SK-N-SH (cell line): ENCODE measurements around the gene ABCB1. TPM values are rescaled to one million over a fixed set of nuclear protein-coding genes. Genes with fewer than 3 reads are reported as not detected.

Experiments
- CTCF ChIA-PET: fragments of 300-600, 350-600 bp; formaldehyde crosslinking; extraction: SDS; loops from one replicate; lab custom pipeline; 2021; lab: Yijun Ruan, JAX
- POLR2A ChIA-PET: fragments of 350-600 bp; sonication (Branson Sonifier 250); formaldehyde crosslinking; extraction: SDS; loops from one replicate; lab custom pipeline; 2020; ENCODE audit warnings: antibody characterized with exemption, inconsistent platforms; lab: Yijun Ruan, JAX
- DNase-seq: peaks from one replicate; pipeline ENCODE4 v3.0.0; 2012
- H2AFZ ChIP-seq: fragments of 200-600 bp; sonication (generic); 2 replicates; pipeline ENCODE4 v1.8.1; 2016; ENCODE audit warnings: antibody characterized with exemption, mild to moderate bottlenecking, low read depth
- H3F3A ChIP-seq: fragments of 200-600 bp; sonication (generic); replicated peaks from 2 replicates; pipeline ENCODE3; 2016; ENCODE audit warnings: antibody characterized with exemption, mild to moderate bottlenecking; ENCODE audit not compliant: insufficient read depth
- H3K27ac ChIP-seq, 2 experiments: fragments of 200-500 bp in 1 of 2; fragments of 200-600 bp in 1 of 2; sonication (Bioruptor generic) in 1 of 2; sonication (generic), shearing (Covaris generic) in 1 of 2; 2 replicates each; pipeline versions ENCODE4 v1.5.1 to v1.6.1; 2014 to 2016; ENCODE audit warnings: low read depth in 2 of 2, inconsistent platforms in 1 of 2, low read length in 1 of 2, mild to moderate bottlenecking in 1 of 2, mixed read lengths in 1 of 2
- H3K27me3 ChIP-seq: fragments of 200-600 bp; sonication (generic), shearing (Covaris generic); 2 replicates; pipeline ENCODE4 v1.6.1; 2016; ENCODE audit warnings: mixed run types; ENCODE audit not compliant: insufficient read depth
- H3K36me3 ChIP-seq, 2 experiments: fragments of 200-500 bp in 1 of 2; fragments of 200-600 bp in 1 of 2; sonication (Bioruptor generic) in 1 of 2; sonication (generic) in 1 of 2; replicated peaks in 1 of 2; 2 replicates each; pipeline versions ENCODE3 to v1.5.1; 2014 to 2016; ENCODE audit warnings: low read length in 1 of 2, mild to moderate bottlenecking in 1 of 2; ENCODE audit not compliant: insufficient read depth in 2 of 2, control insufficient read depth in 1 of 2
- H3K4me1 ChIP-seq, 2 experiments: fragments of 200-500 bp in 1 of 2; fragments of 200-600 bp in 1 of 2; sonication (Bioruptor generic) in 1 of 2; sonication (generic), shearing (Covaris generic) in 1 of 2; 2 replicates each; pipeline versions ENCODE4 v1.5.1 to v1.6.1; 2014 to 2016; ENCODE audit warnings: low read depth in 1 of 2, low read length in 1 of 2, mixed run types in 1 of 2; ENCODE audit not compliant: insufficient read depth in 2 of 2, control insufficient read depth in 1 of 2
- H3K4me2 ChIP-seq: fragments of 200-600 bp; sonication (generic), shearing (Covaris generic); 2 replicates; pipeline ENCODE4 v1.6.1; 2017; ENCODE audit warnings: mixed run types
- H3K4me3 ChIP-seq, 2 experiments: fragments of 200-500 bp in 1 of 2; fragments of 200-600 bp in 1 of 2; sonication (Bioruptor generic) in 1 of 2; sonication (generic), shearing (Covaris generic) in 1 of 2; 2 replicates each; pipeline versions ENCODE4 v1.5.1 to v1.8.1; 2014 to 2016; ENCODE audit warnings: low read depth in 2 of 2, inconsistent platforms in 1 of 2, low read length in 1 of 2, mild to moderate bottlenecking in 1 of 2, mixed read lengths in 1 of 2, moderate library complexity in 1 of 2
- H3K79me2 ChIP-seq: fragments of 200-600 bp; sonication (generic); 2 replicates; pipeline ENCODE4 v1.8.1; 2017; ENCODE audit warnings: mild to moderate bottlenecking; ENCODE audit not compliant: insufficient read depth
- H3K9ac ChIP-seq: fragments of 200-600 bp; sonication (generic); 2 replicates; pipeline ENCODE4 v1.6.1; 2017; ENCODE audit warnings: mixed run types
- H3K9me2 ChIP-seq: fragments of 200-600 bp; sonication (generic); 2 replicates; pipeline ENCODE4 v1.6.1; 2017; ENCODE audit warnings: mixed run types
- H3K9me3 ChIP-seq: fragments of 200-600 bp; sonication (generic); 2 replicates; pipeline ENCODE4 v1.6.1; 2017; ENCODE audit warnings: mixed run types, mild to moderate bottlenecking, moderate library complexity
- H4K20me1 ChIP-seq: fragments of 200-600 bp; sonication (generic); 2 replicates; pipeline ENCODE4 v1.6.1; 2017; ENCODE audit warnings: mild to moderate bottlenecking, mixed run types; ENCODE audit not compliant: insufficient read depth
- CHD2 ChIP-seq: fragments of 150-350 bp; IDR thresholded peaks from 2 replicates; pipeline ENCODE4 v1.6.1; 2018; ENCODE audit warnings: low read length; ENCODE audit not compliant: partially characterized antibody
- ELF1 ChIP-seq: IDR thresholded peaks from 2 replicates; pipeline ENCODE4 v1.4.0; 2012
- EZH2phosphoT487 ChIP-seq: fragments of 200-600 bp; sonication (generic); IDR thresholded peaks from 2 replicates; pipeline ENCODE4 v1.6.1; 2017; ENCODE audit warnings: low read depth, mixed run types, mild to moderate bottlenecking, antibody characterized with exemption, moderate library complexity, borderline replicate concordance
- GABPA ChIP-seq: IDR thresholded peaks from 2 replicates; pipeline ENCODE4 v1.4.0; 2012; ENCODE audit warnings: low read depth, mild to moderate bottlenecking
- MXI1 ChIP-seq: IDR thresholded peaks from 2 replicates; pipeline ENCODE4 v1.6.1; 2012; ENCODE audit warnings: mild to moderate bottlenecking, low read depth, low read length, improper control_type of control experiment
- NRF1 ChIP-seq: IDR thresholded peaks from 2 replicates; pipeline ENCODE4 v1.6.1; 2012; ENCODE audit warnings: low read depth, mild to moderate bottlenecking, low read length
- RXRA ChIP-seq: IDR thresholded peaks from 2 replicates; pipeline ENCODE4 v1.4.0; 2012; ENCODE audit warnings: low read depth, mild to moderate bottlenecking, borderline replicate concordance
- TAF1 ChIP-seq: IDR thresholded peaks from 2 replicates; pipeline ENCODE4 v1.6.1; 2012; ENCODE audit warnings: low read depth, mild to moderate bottlenecking, low read length, moderate library complexity, borderline replicate concordance
- WGBS: methylation state at CpG from one replicate; pipeline ENCODE4 v1.1.6; 2017; ENCODE audit warnings: low lambda C conversion rate; 5-methylcytosine and 5-hydroxymethylcytosine counted together
- polyA plus RNA-seq, 3 experiments: library from polyadenylated mRNA; depleted of rRNA; stranded (reverse); fragments of >200 nt; gene quantifications; 2 replicates each; pipeline ENCODE4 v1.2.3, GENCODE V29; 2012
- TF ChIP-seq, protein P1 (sequence below): IDR thresholded peaks from 2 replicates; pipeline ENCODE4 v1.6.1; 2012; ENCODE audit warnings: mild to moderate bottlenecking, low read depth, low read length, moderate library complexity
- TF ChIP-seq, protein P2 (sequence below): fragments of 150-350 bp; IDR thresholded peaks from 2 replicates; pipeline ENCODE4 v1.6.1; 2017; ENCODE audit warnings: antibody characterized with exemption, low read length, low read depth, borderline replicate concordance
- TF ChIP-seq, protein P3 (sequence below): fragments of 150-350 bp; IDR thresholded peaks from 2 replicates; pipeline ENCODE4 v1.6.1; 2016; ENCODE audit warnings: mild to moderate bottlenecking, low read depth, low read length
- TF ChIP-seq, protein P4 (sequence below): IDR thresholded peaks from 2 replicates; pipeline ENCODE4; 2012

ABCB1 gene
- polyA plus RNA-seq, 1 of the 3 experiments (the other 2 are of a cell fraction), result 2.0 TPM

DNA sequence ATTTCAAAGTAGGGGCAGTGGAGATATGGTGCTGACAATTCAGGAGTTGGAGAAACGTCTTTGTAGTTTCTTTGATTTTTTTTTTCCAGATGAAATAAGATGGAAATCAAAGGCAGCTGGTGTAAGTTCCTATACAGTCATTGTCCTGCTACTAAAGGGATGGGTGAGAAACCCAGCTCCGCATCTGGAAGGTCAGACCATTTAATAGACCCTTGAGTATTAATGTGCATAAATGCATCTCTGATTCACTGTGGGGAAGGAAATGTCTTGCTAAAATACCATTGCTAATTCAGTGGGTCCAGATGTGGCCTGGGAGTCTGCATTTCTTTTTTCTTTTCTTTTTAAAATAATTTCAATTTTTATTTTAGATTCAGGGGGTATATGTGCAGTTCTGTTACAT, 140.7 kb downstream of the ABCB1 start:
- Histone ChIP-seq H3K4me1 (no peaks in the 10 kb centered on the region; a peak in 1 of 4 replicates), H3K9me2 (no peaks in the 10 kb centered on the region), H3F3A (no peaks in the 10 kb centered on the region), H3K4me2 (no peak overlapping the region), H3K27ac (no peak overlapping the region), H2AFZ (no peak overlapping the region), H3K4me3 (no peak overlapping the region), H3K36me3 (no peaks in the 10 kb centered on the region), H3K9me3 (no peaks in the 10 kb centered on the region), H4K20me1 (no peaks in the 10 kb centered on the region), H3K79me2 (no peaks in the 10 kb centered on the region), H3K9ac (no peak overlapping the region), H3K27me3 (no peaks in the 10 kb centered on the region)
- ChIA-PET POLR2A (no interaction called here), CTCF (interaction anchor here (1.3 kb wide), 1 partner anchor 44 kb away, joined by 4 read pairs; no protein-coding TSS in a partner anchor)
- TF ChIP-seq ELF1 (no peak), NRF1 (no peak), MXI1 (no peak), GABPA (no peak), EZH2phosphoT487 (no peak), RXRA (no peak), TAF1 (no peak)
- TF ChIP-seq, protein P1, sequence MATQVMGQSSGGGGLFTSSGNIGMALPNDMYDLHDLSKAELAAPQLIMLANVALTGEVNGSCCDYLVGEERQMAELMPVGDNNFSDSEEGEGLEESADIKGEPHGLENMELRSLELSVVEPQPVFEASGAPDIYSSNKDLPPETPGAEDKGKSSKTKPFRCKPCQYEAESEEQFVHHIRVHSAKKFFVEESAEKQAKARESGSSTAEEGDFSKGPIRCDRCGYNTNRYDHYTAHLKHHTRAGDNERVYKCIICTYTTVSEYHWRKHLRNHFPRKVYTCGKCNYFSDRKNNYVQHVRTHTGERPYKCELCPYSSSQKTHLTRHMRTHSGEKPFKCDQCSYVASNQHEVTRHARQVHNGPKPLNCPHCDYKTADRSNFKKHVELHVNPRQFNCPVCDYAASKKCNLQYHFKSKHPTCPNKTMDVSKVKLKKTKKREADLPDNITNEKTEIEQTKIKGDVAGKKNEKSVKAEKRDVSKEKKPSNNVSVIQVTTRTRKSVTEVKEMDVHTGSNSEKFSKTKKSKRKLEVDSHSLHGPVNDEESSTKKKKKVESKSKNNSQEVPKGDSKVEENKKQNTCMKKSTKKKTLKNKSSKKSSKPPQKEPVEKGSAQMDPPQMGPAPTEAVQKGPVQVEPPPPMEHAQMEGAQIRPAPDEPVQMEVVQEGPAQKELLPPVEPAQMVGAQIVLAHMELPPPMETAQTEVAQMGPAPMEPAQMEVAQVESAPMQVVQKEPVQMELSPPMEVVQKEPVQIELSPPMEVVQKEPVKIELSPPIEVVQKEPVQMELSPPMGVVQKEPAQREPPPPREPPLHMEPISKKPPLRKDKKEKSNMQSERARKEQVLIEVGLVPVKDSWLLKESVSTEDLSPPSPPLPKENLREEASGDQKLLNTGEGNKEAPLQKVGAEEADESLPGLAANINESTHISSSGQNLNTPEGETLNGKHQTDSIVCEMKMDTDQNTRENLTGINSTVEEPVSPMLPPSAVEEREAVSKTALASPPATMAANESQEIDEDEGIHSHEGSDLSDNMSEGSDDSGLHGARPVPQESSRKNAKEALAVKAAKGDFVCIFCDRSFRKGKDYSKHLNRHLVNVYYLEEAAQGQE, result no peak
- TF ChIP-seq, protein P2, sequence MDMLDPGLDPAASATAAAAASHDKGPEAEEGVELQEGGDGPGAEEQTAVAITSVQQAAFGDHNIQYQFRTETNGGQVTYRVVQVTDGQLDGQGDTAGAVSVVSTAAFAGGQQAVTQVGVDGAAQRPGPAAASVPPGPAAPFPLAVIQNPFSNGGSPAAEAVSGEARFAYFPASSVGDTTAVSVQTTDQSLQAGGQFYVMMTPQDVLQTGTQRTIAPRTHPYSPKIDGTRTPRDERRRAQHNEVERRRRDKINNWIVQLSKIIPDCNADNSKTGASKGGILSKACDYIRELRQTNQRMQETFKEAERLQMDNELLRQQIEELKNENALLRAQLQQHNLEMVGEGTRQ, result no peak
- TF ChIP-seq, protein P3, sequence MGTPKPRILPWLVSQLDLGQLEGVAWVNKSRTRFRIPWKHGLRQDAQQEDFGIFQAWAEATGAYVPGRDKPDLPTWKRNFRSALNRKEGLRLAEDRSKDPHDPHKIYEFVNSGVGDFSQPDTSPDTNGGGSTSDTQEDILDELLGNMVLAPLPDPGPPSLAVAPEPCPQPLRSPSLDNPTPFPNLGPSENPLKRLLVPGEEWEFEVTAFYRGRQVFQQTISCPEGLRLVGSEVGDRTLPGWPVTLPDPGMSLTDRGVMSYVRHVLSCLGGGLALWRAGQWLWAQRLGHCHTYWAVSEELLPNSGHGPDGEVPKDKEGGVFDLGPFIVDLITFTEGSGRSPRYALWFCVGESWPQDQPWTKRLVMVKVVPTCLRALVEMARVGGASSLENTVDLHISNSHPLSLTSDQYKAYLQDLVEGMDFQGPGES, result no peak
- 65% methylated on average over 2 of the region's 2 CpGs for WGBS
- DNase-seq, result no peak

DNA sequence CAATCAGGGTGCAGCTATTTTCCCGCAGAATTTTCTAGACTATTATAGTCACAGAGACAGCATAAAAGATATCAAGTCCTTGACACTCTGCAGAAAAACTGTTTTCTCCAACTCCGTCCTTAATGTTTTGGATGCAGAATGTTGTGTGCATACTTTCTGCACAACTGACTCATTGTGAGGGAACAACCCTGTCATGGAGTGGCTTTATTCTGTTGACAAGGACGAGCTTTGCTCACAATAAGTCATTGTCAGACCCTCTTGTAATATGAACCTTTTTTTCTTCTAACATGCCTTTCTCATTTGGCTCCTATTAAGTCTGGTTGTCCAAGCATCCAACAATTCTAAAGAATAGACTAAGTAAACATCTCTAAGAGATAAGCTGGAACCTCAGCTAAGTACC, 142.5 kb downstream of the ABCB1 start:
- H4K20me1 ChIP-seq, result no peaks in the 10 kb centered on the region
- no peak overlapping the region for H3K4me3 ChIP-seq
- no peak overlapping the region for H3K27ac ChIP-seq
- no peak for TF ChIP-seq CHD2
- TF ChIP-seq, protein P4, sequence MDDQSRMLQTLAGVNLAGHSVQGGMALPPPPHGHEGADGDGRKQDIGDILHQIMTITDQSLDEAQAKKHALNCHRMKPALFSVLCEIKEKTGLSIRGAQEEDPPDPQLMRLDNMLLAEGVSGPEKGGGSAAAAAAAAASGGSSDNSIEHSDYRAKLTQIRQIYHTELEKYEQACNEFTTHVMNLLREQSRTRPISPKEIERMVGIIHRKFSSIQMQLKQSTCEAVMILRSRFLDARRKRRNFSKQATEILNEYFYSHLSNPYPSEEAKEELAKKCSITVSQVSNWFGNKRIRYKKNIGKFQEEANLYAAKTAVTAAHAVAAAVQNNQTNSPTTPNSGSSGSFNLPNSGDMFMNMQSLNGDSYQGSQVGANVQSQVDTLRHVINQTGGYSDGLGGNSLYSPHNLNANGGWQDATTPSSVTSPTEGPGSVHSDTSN, result no peak
- no peaks in the 10 kb centered on the region; the same call in 1 of the 2 replicates for H3K9me2 ChIP-seq
- WGBS, result 48% methylated on average over 3 of the region's 3 CpGs
- H3K36me3 ChIP-seq, result no peaks in the 10 kb centered on the region
- no peaks in the 10 kb centered on the region for H3K27me3 ChIP-seq
- ChIA-PET POLR2A (no interaction called here), CTCF (interaction anchor here (0.5 kb wide), 1 partner anchor 714 kb away, joined by 3 read pairs; no protein-coding TSS in a partner anchor)
- no peak overlapping the region for H2AFZ ChIP-seq
- no peak overlapping the region for H3K4me2 ChIP-seq
- H3F3A ChIP-seq, result no peaks in the 10 kb centered on the region
- H3K9me3 ChIP-seq, result no peaks in the 10 kb centered on the region
- no peak for DNase-seq
- H3K4me1 ChIP-seq, result no peaks in the 10 kb centered on the region; a peak in 1 of 4 replicates
- no peaks in the 10 kb centered on the region for H3K79me2 ChIP-seq
- no peak overlapping the region for H3K9ac ChIP-seq
